Right forelimb (tissue), 1 donor: ENCODE results near the gene DSCAML1.

Source experiments
- DNase-seq: peaks from one replicate; pipeline ENCODE4 v3.0.0-alpha.2; 2018

The DSCAML1 gene

DNA sequence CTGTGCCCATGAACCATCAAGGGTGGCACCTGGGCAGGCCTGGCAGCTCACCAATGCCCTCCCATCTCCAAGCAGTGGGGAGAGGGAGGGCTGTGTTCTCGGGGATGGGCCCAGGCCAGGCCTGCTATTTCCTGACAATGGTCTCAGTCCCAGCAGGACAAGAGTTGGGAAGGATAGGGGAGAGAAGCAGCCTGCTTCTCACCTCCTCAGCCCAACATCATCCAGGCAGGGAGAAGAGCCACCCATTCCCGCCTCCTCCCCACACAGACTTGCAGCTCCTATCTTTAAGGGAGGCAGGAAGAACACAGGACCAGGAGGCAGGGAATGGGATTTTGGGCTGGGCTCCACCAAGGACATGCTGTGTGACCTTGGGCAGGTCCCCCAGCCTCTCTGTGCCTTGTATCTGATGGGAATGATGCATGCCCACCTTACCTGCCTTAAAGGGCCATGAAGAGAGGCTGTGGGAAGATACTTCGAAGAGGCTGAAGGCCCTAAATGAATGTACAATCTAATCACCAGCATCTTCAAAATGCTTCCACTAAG is 108.7 kb downstream of the DSCAML1 start:
- DNase-seq = no peak

DNA sequence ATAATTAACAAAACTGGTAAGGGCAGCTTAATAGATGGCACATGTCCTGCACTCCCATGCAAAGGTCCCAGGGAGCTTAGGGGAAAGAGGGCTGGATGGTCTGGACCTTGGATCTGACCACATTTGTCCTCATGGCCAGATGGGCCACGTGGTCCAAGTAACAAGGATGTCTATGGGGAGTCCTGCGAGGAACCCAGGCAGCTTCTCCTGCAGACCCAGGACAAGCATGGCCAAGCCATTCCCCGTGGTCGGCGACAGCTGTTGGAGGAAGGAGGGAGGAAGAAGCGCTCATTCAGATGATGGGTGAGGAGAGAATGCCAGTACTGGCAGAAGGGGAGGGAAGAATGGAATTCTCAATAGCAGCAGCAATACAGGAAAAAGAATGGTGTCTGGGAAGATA is 109.2 kb downstream of the DSCAML1 start:
- DNase-seq = no peak

GRCh38 chr11:117686711-117687110 is 110.3 kb downstream of the DSCAML1 start:
- no peak for DNase-seq

DNA sequence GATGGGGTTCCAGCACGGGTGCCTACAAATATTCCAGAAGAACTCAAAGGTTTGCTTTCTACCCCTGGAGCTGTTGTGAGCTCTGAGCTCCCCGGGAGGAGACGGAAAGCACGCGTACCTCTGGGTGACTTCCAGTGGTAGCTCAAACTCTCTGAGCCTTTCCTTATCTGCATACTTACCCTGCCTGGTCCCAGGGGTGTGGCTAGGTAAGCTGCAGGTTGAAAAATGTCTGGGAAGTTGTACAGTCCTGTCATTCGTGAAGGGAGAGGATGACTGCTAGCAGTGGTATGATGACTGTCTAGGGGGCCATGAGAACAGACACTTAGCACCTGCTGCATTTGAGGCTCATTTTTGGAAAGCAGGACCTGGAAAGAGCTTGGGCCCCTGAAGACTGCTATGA is 111.5 kb downstream of the DSCAML1 start:
- DNase-seq = no peak

DNA sequence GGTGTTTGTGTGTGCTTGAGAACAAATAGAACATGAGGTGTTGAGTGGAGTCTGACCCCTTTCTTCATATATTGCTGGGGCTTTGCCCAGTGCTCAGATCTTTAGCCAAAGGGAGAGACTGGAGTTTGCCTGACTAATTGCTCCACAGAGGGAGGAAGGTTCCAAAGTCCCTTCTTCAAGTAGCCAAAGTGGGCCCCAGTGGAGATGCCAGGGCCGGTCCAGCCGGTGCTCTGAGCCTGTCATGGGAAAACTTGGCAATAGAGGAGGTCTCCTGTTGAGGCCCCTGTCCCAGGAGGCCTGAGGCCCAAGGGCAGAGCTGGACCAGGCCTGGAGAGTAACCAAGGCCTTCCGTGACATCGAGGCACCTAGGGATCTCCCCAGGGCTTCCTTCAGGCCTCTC is 112.3 kb downstream of the DSCAML1 start:
- no peak for DNase-seq

- no peak for DNase-seq
Measured at GRCh38 chr11:117684111-117684510, 112.9 kb downstream of the DSCAML1 start.

DNA sequence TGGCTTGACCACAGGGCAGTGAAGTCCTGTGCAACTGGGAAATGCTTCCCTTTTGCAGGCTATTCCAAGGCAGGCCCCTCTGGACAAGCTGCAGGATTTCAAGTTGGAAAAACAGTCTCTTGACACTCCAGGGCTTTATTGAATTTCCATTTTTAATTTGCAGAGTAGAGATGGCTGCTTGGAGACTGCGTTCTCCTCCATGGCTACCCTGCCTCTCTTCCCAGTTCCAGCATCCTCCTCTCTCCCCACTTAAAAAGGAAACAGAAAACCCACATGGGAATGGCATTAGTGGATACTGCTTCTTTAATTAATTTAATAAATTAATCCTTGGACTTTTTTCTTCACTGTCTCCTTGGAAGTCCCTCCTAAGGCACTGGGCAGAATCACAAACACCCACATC is 115.6 kb downstream of the DSCAML1 start:
- no peak for DNase-seq

DNA sequence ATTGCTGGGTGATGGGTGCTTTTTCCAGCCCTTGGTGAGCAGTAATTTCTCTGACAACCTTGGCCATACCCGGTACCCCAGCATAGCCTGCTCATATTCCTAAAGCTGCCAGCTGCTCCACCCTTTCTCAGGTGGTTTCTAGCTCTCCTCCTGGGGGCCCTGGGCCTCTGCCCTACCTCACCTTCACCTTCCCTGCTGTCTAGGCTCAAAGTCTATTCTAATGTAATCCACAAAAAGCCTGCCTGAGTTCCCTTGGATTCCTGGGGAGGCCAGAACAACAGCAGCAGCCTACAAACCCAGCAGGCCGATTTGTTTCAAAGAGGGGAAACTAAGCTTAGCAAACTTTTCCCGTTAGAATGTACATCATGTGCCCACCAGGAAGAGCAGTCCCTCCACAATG is 117.6 kb downstream of the DSCAML1 start:
- no peak for DNase-seq

GRCh38 chr11:117678658-117679406 is 118.2 kb downstream of the DSCAML1 start:
- no peak for DNase-seq

DNA sequence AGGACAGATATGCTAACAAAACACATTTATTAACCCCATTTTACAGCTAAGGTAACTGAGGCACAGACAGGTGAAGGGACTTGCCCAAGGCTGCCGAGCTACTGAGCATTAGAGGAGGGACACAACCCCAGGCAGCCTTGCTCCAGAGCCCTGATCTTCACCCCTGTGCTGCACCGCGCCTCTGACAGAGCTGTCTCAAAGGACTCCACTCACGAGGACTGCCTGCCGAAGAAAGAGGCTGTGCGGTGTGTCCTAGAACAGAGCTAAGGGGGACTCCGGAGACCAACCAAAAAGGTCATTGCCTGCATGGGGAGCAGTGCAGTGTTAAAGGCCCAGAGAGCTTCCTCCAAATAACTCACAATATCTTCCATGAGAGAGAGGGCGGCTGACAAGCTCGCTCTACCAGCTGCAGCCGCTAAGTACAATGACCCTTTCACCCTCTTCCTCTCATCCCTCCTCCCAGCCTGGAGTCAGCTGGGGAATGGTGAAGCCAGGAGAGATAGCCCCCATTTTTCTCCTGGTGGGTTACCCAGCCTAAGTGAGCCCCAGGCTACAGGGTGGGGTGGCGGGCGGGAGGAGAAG is 119.2 kb downstream of the DSCAML1 start:
- DNase-seq = no peak

GRCh38 chr11:117676501-117676900 is 120.5 kb downstream of the DSCAML1 start:
- DNase-seq = no peak

GRCh38 chr11:117673602-117674001 is 123.4 kb downstream of the DSCAML1 start:
- DNase-seq = no peak

DNA sequence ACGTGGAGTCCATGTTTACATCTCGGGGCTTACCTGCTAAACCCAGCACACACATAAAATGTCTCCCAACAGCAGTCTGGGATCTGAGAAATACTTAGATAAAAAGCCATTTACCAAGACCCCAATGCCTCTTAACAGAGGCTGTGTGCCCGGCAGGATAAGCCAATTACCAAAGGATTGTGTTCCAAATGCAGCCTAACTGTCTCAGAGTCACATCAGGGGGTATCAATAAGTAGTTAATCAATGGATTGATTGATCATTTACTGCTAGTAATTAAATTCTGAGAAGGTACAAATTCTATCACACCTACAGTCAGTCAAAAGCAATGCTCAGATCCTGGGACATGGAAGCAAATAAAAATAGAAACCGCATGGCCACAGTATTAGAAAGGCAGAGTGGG is 125.6 kb downstream of the DSCAML1 start:
- no peak for DNase-seq

GRCh38 chr11:117670924-117671323 is 126.1 kb downstream of the DSCAML1 start:
- DNase-seq = no peak

- no peak for DNase-seq
Measured at GRCh38 chr11:117670443-117670842, 126.6 kb downstream of the DSCAML1 start.

GRCh38 chr11:117669616-117670015 is 127.4 kb downstream of the DSCAML1 start:
- DNase-seq = no peak

DNA sequence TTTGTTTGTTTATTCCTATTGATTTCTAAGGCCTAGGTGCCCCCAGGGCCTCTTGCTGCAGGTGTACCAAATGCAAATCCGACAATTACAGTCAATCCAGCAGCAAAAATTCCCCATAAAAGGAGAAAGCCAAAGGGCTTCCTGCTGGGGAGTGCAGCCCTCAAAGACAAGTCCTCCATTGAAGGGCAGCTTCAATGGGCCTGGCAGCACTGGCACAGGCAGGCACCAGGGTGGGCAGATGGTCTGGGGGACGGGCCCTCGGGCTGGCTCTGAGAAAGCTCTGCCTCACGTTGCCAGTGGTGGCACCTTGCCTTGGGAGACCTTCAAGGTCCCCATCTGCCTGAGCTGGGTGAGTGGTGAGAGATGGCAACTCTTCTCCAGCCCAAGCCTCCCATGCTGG is 128.0 kb downstream of the DSCAML1 start:
- DNase-seq = no peak

GRCh38 chr11:117668321-117668751 is 128.7 kb downstream of the DSCAML1 start:
- DNase-seq = no peak

DNA sequence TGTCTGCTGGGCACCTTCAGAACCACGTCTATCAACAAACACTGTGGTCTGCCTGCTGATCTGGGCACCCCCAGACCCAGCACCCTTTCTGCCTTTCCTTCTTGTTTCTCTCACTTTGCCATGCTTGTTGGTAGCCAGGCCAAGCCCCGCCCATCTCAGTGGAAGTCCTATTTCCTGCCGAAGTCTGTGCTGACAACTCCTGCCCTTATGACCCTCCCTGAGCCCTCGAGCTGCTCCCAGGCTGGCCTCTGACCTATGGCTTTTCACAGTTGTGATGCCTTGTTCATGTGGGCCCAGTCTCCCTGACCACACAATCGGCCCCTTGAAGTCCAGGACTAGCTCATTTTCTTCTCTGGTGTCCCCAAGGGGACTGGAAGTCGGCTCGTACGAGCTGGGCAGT is 132.1 kb downstream of the DSCAML1 start:
- no peak for DNase-seq

DNA sequence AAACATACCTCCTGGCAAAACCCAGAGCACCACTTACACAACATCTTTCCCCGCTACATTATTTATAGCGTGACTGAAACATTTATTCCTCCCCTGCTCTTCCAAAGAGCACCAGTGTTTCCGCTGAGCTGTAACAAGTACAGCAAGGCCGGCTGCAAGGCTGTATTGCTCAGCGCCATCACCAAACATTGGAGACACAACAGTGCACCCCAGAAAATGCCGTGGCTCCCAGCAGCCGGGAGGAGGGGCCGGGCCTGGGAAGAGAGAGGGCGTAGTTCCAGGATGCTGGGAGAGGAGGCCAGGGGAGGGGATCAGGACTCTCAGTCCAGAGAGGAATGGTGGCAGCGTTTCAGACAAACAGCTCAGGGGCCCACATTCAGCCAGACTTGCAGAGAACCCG is 133.2 kb downstream of the DSCAML1 start:
- DNase-seq = peak; percentile 60

- DNase-seq = no peak
Measured at GRCh38 chr11:117663414-117663813, 133.6 kb downstream of the DSCAML1 start.

- no peak for DNase-seq
Measured at GRCh38 chr11:117662671-117663269, 134.2 kb downstream of the DSCAML1 start.

GRCh38 chr11:117662255-117662654 is 134.8 kb downstream of the DSCAML1 start:
- no peak for DNase-seq

- no peak for DNase-seq
Measured at GRCh38 chr11:117658809-117659208, 138.2 kb downstream of the DSCAML1 start.
